GM12864 (cell line): Measurements from ENCODE around the gene CHCHD3.

Experiments used
- DNase-seq: peaks from one replicate; pipeline ENCODE4 v3.0.0-alpha.2; 2011; ENCODE audit warnings: low read depth
- H3K4me3 ChIP-seq: 2 replicates; pipeline ENCODE4 v1.5.1; 2011; ENCODE audit warnings: mild to moderate bottlenecking, low read depth, low read length, control low read depth
- TF ChIP-seq, protein P1 (sequence below): IDR thresholded peaks from 2 replicates; pipeline ENCODE4 v1.5.1; 2011; ENCODE audit warnings: low read depth, mild to moderate bottlenecking, moderate library complexity, low read length, control low read depth, inconsistent platforms; ENCODE audit errors: missing control alignments

Gene CHCHD3

DNA sequence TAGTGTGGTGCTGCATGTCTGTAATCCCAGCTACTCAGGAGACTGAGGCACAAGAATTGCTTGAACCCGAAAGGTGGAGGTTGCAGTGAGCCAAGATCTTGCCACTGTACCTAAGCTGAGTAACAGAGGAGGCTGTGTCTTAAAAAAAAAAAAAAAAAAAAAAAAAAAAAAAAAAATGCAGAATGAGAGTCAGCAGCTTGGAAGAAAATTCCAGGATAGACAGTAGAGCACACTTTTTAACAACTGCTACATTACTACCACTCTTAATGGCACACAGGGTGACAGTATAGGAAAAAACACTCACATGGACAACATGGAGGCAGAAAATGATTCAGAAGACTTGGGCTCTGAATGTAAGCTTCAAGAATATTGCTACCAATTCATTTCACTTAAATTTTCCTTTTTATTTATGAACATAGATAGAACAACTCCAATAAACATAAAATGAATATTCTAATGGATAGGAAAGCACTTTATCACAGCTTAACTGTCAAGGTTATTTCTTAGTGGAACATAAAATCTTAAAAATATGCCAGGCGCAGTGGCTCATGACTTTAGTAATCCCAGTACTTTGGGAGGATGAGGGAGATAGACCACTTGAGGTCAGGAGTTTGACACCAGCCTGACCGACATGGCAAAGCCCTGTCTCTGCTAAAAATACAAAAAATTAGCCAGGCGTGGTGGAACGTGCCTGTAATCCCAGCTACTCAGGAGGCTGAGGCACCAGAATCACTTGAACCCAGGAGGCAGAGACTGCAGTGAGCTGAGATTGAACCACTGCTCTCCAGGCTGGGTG, 31.5 kb downstream of the CHCHD3 start:
- no peak overlapping the region for H3K4me3 ChIP-seq
- DNase-seq, result no peak
- TF ChIP-seq, protein P1, sequence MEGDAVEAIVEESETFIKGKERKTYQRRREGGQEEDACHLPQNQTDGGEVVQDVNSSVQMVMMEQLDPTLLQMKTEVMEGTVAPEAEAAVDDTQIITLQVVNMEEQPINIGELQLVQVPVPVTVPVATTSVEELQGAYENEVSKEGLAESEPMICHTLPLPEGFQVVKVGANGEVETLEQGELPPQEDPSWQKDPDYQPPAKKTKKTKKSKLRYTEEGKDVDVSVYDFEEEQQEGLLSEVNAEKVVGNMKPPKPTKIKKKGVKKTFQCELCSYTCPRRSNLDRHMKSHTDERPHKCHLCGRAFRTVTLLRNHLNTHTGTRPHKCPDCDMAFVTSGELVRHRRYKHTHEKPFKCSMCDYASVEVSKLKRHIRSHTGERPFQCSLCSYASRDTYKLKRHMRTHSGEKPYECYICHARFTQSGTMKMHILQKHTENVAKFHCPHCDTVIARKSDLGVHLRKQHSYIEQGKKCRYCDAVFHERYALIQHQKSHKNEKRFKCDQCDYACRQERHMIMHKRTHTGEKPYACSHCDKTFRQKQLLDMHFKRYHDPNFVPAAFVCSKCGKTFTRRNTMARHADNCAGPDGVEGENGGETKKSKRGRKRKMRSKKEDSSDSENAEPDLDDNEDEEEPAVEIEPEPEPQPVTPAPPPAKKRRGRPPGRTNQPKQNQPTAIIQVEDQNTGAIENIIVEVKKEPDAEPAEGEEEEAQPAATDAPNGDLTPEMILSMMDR, result no peak

DNA sequence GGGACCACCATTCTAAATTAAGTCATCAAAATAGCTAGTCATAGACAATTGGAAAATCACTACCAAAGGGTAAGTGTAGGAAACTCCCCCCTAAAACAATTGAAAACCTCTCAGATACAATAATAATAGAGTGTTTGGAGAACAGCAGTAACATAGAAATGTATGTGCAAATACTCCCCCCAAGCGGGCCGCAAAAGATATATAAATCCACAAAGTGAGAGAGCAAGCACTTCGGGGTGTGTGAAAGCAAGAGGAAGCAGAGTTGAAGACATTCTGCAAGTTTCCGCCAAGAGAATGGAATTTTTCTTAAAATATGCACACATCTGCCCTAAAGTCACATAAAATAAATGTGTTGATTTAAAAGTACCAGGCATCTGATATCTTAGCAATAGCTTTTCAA, 33.3 kb downstream of the CHCHD3 start:
- H3K4me3 ChIP-seq, result no peak overlapping the region
- DNase-seq, result no peak
- TF ChIP-seq, protein P1, result no peak

DNA sequence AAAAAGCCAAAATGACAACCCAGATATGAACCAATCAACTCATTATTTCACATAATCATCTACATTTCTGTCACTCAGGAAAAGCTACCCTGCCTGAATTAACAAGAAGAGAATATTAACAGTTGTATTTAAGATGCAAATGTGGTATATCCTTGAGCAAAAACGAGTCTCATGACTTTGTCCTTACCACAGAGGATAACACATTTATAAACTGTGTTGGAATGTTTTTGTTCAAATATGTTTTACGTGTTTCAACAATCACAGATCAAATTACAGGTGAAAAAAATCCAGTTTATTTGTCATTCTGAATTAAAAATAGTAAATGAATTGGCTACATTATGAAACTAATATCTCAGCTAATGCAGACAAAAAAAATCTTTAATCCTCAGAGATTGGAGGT, 34.6 kb downstream of the CHCHD3 start:
- no peak overlapping the region for H3K4me3 ChIP-seq
- TF ChIP-seq, protein P1, result no peak
- DNase-seq, result no peak

DNA sequence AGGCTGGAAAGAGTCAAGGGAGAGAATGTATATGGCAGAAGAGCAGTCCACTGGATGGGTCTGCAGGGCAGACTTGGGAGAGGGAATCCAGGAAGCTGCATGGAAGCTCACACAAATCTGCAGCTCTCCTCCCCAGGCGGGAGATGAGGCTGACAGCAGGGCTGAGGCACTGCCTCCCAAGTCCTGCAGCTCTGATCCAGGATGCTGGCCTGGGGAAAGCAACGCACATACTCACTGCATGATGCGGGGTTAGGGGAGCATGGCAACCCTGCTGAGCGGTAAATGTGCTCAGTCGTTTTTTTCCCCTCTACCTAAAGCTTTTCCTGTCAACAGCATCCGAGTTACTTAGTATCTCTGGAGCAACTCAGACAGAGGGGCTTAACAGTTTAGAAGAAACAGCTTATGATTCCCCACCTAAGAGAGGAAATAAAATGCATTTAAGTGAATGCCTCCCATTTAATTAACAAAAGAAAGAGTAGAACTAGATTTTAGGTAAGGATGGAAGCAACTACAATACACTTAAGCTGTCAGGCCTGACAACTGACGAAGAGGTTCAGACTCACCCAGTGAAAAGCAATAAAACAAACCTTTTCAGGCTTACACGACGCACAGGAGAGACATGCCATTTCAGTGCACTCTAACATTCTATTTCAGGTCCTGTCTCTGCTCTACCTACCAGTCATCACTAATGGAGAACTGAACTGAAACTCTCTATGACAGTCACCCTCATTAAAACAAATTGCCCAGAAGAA, 37.0 kb downstream of the CHCHD3 start:
- no peak for DNase-seq
- TF ChIP-seq, protein P1, result no peak
- H3K4me3 ChIP-seq, result no peak overlapping the region

DNA sequence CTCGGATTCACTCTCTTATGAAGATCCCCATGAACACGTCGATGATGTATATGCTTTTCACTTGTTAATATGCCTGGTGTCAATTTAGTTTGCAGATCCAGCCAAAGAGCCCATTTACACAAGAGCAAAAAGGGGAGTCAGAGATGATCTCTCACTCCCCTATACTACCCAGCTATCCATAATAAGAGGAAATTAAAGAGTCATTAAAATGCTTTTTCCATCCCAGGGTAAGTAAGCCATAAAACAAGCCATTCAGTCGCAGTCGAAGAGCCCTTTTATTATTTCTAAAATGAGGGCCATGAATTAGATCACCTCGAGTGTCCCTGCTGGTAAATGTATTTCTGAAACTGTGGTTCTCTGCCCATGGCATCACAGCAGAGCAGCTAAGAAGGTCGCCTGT, 41.2 kb downstream of the CHCHD3 start:
- H3K4me3 ChIP-seq, result no peak overlapping the region
- TF ChIP-seq, protein P1, result no peak
- DNase-seq, result no peak

DNA sequence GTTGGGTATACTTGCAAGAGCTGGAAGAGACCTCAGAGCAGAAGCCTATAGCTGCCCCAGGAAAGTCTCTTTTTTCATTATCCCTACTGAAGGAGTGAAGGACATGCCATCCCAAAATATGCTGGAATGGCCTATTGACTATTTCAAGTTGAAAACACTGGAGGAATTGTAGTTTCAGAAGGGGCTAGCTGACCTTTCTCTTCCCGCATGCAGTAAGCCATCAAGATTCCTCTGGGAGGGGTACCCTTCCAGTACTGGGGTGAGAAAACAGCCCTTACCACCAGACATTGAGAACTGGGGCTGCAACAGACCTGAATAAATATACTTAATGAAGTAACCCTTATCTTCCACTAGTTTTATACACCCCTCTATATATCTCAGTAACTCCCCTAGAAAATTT, 41.7 kb downstream of the CHCHD3 start:
- TF ChIP-seq, protein P1, result no peak
- DNase-seq, result no peak
- no peak overlapping the region for H3K4me3 ChIP-seq

DNA sequence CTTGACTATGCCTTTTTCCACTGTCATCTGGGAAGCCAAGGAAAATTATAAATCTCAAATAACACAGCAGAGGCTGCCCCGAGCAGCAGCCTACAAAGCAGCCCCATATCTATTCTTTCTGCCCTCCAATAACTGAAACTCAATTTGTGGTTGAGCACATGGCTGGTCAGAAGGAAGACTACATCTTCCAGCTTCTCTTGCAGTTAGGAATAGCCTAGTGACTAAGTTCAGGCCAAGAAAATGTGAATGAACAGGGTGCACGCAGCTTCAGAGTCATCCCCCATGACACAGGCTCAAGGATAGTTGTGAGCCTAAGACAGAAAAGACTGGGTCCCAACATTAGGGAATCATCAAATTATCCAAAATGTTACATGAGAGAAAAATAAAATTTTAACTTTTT, 42.3 kb downstream of the CHCHD3 start:
- TF ChIP-seq, protein P1, result no peak
- DNase-seq, result no peak
- no peak overlapping the region for H3K4me3 ChIP-seq
